ENCODE data around the gene DENND5A.

- TF ChIP-seq POLR2A (IDR thresholded peaks at IDR 0.05; ENCODE audit: low read length) (no peak), GATA1 (IDR thresholded peaks at IDR 0.05; ENCODE audit: low read depth, low read length) (no peak)
Measured at GRCh38 chr11:9094420-9094819, 170.7 kb downstream of the DENND5A start.
